CD4-positive, alpha-beta T cell treated with Interleukin-17A for 1 hour (primary cell): ENCODE results near the gene TMEM184A.
"Not testable (repeated sequence)": the region's sequence is repeated elsewhere in the genome, so short reads cannot be mapped to it uniquely, and the experiment has no call there.

Source experiments
- DNase-seq: peaks from one replicate; pipeline ENCODE4 v3.0.0-alpha.2; 2020

Gene TMEM184A

GRCh38 chr7:1588978-1589377 lies 33.0 kb upstream of the TMEM184A start:
- no peak for DNase-seq

- DNase-seq = no peak
Observed at GRCh38 chr7:1587738-1588137, 31.7 kb upstream of the TMEM184A start.

- no peak for DNase-seq
Observed at GRCh38 chr7:1586827-1587705, 31.1 kb upstream of the TMEM184A start.

GRCh38 chr7:1586126-1586826 lies 30.3 kb upstream of the TMEM184A start:
- no peak for DNase-seq

GRCh38 chr7:1585142-1585981 lies 29.4 kb upstream of the TMEM184A start:
- no peak for DNase-seq

- no peak for DNase-seq
Observed at GRCh38 chr7:1584700-1585099, 28.7 kb upstream of the TMEM184A start.

GRCh38 chr7:1583241-1583930 lies 27.4 kb upstream of the TMEM184A start:
- not testable (repeated sequence) for DNase-seq

GRCh38 chr7:1580422-1581030 lies 24.5 kb upstream of the TMEM184A start:
- no peak for DNase-seq

- peak; percentile 75 for DNase-seq
Observed at GRCh38 chr7:1579481-1580421, 23.7 kb upstream of the TMEM184A start.

GRCh38 chr7:1578513-1578912 lies 22.5 kb upstream of the TMEM184A start:
- DNase-seq = no peak

- no peak for DNase-seq
Observed at GRCh38 chr7:1576521-1577253, 20.7 kb upstream of the TMEM184A start.

GRCh38 chr7:1575809-1576208 lies 19.8 kb upstream of the TMEM184A start:
- no peak for DNase-seq

- no peak for DNase-seq
Observed at GRCh38 chr7:1572111-1572822, 16.3 kb upstream of the TMEM184A start.

GRCh38 chr7:1569833-1570632 lies 14.0 kb upstream of the TMEM184A start, which contains the start of gene PSMG3:
Gene PSMG3 (minus strand): TSS chr7:1570032. CDS start chr7:1569339, 693 bp downstream.
- DNase-seq = peak; percentile 86

- DNase-seq = no peak
Observed at GRCh38 chr7:1569440-1569832, 13.4 kb upstream of the TMEM184A start.

- DNase-seq = peak; percentile 60
Observed at GRCh38 chr7:1569016-1569415, 13.0 kb upstream of the TMEM184A start.

GRCh38 chr7:1567896-1568510 lies 12.0 kb upstream of the TMEM184A start:
- DNase-seq = no peak
